Activated CD8-positive, alpha-beta T cell treated with anti-CD3 and anti-CD28 coated beads for 36 hours (primary cell): ENCODE data around the gene FGFBP2. TPM values are rescaled to one million over a fixed set of nuclear protein-coding genes. Genes with fewer than 3 reads are reported as not detected.

Source experiments
- ATAC-seq: fragments of 200-7000 bp; cut with Tn5 transposase; one replicate; pipeline ENCODE4 v1.10.0; 2021; ENCODE audit warnings: mild to moderate bottlenecking, moderate library complexity
- CTCF ChIA-PET: fragments of 350-600 bp; sonication (Branson Sonifier 250); formaldehyde crosslinking; loops from one replicate; lab custom pipeline; 2021; ENCODE audit warnings: antibody characterized with exemption; lab: Charles Lee
- POLR2A ChIA-PET: fragments of 350-600 bp; sonication (Branson Sonifier 250); formaldehyde crosslinking; loops from one replicate; lab custom pipeline; 2021; ENCODE audit warnings: antibody characterized with exemption; lab: Charles Lee
- DNase-seq: peaks from one replicate; pipeline ENCODE4 v3.0.0-alpha.2; 2020
- H3K27ac Mint-ChIP-seq: one replicate; pipeline ENCODE4 v1.8.0; 2021; ENCODE audit warnings: mild to moderate bottlenecking, mixed read lengths
- H3K27me3 Mint-ChIP-seq: one replicate; pipeline ENCODE4 v1.8.0; 2021; ENCODE audit warnings: mixed read lengths
- H3K36me3 Mint-ChIP-seq: one replicate; pipeline ENCODE4 v1.8.0; 2021; ENCODE audit warnings: low read depth, mixed read lengths
- H3K4me1 Mint-ChIP-seq: one replicate; pipeline ENCODE4 v1.8.0; 2021; ENCODE audit warnings: low read depth, mixed read lengths
- H3K4me3 Mint-ChIP-seq: one replicate; pipeline ENCODE4 v1.8.0; 2021; ENCODE audit warnings: mild to moderate bottlenecking, moderate library complexity, mixed read lengths
- H3K9me3 Mint-ChIP-seq: one replicate; pipeline ENCODE4 v1.8.0; 2021; ENCODE audit warnings: mixed read lengths
- intact Hi-C: fragments of 100-400 bp; cut with micrococcal nuclease; formaldehyde crosslinking; loops from one replicate; pipeline ENCODE4 v1.10.0; 2022
- total RNA-seq, 2 experiments: library from RNA; stranded (reverse); gene quantifications; one replicate each; pipeline ENCODE4 v1.2.3, GENCODE V29; 2021
- TF ChIP-seq, protein P1 (sequence below): fragments of 200-600 bp; IDR thresholded peaks from one replicate; pipeline ENCODE4 v1.8.0; 2022; ENCODE audit warnings: antibody characterized with exemption, mild to moderate bottlenecking

FGFBP2 gene
- total RNA-seq, 2 experiments from 2014 or later: 6.3 to 8.2 TPM

DNA sequence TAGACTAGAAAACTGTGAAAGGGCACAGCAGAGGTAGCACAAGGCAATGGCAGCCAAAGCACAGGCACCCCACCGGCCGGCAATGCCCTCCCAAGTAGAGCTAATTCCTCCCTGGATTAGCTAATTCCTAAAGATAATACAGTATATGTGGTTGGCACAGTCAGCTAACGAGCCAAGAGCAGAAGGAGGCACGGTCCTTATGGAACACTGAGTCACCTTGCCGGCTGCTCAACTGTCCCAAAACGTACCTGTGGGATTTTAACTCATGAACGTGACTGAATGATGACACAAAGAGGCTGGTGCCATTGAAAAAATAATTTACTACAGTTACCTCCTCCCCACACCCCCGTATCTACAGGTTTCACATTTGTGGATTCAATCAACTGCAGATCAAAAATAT is 15.3 kb downstream of the FGFBP2 start:
- intact Hi-C loops: no loop called here
- Mint-ChIP-seq H3K4me1 (peaks cover 3% of the 10 kb centered on the region), H3K27me3 (no peaks in the 10 kb centered on the region), H3K9me3 (no peaks in the 10 kb centered on the region), H3K4me3 (no peak overlapping the region), H3K36me3 (no peaks in the 10 kb centered on the region), H3K27ac (no peak overlapping the region)
- ChIA-PET CTCF (interaction anchor here (11.2 kb wide), 1 partner anchor 67 kb away, joined by 203 read pairs; no protein-coding TSS in a partner anchor), POLR2A (no interaction called here)
- TF ChIP-seq, protein P1, sequence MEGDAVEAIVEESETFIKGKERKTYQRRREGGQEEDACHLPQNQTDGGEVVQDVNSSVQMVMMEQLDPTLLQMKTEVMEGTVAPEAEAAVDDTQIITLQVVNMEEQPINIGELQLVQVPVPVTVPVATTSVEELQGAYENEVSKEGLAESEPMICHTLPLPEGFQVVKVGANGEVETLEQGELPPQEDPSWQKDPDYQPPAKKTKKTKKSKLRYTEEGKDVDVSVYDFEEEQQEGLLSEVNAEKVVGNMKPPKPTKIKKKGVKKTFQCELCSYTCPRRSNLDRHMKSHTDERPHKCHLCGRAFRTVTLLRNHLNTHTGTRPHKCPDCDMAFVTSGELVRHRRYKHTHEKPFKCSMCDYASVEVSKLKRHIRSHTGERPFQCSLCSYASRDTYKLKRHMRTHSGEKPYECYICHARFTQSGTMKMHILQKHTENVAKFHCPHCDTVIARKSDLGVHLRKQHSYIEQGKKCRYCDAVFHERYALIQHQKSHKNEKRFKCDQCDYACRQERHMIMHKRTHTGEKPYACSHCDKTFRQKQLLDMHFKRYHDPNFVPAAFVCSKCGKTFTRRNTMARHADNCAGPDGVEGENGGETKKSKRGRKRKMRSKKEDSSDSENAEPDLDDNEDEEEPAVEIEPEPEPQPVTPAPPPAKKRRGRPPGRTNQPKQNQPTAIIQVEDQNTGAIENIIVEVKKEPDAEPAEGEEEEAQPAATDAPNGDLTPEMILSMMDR: no peak
- DNase-seq: no peak
- no peak for ATAC-seq

DNA sequence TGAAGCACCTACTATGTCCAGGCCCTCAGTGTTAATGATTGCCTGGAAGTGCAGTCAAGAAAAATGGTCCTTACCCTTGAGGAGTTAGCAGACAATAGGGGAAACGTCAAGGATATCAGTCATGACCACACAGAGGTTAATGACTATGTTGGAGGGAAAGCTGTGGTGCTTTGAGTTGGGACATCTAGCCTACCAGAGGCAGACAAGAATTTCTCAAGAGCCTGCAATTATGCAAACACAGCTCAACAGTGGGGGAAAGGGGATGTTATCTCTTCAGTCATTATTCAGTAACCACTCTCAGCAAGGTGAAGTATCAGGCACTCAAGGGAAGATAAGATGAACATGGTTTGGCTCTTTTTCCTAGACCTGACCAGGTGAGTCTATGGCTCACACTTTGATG is 17.5 kb downstream of the FGFBP2 start:
- POLR2A ChIA-PET: no interaction called here
- intact Hi-C loops: no loop called here
- H3K27me3 Mint-ChIP-seq: no peaks in the 10 kb centered on the region
- CTCF ChIA-PET: interaction anchor here (1.1 kb wide), 1 partner anchor 140 kb away, joined by 3 read pairs; no protein-coding TSS in a partner anchor
- no peaks in the 10 kb centered on the region for H3K36me3 Mint-ChIP-seq
- no peaks in the 10 kb centered on the region for H3K4me1 Mint-ChIP-seq
- ATAC-seq (no peak), DNase-seq (no peak)
- H3K9me3 Mint-ChIP-seq: no peaks in the 10 kb centered on the region
- TF ChIP-seq, protein P1: no peak
- no peak overlapping the region for H3K4me3 Mint-ChIP-seq
- H3K27ac Mint-ChIP-seq: no peak overlapping the region

DNA sequence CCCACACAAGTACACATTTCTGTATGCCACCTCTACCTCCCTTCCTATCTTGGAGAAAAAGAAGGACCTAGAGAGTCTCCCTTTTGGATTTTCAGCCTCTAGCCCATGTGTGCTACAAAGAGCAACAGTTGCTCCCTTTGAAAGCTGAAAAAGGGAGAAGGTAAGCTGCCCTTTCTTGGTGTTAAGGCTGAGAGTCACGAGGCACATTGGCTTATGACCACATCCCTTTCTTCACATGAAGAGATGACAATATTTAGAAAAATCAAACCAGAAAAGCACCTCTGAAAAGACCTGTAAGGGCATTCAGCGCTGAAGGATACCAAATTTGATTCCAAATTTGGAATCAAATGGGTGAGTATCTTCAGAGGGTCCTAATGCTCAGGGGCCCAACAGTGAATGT is 18.1 kb downstream of the FGFBP2 start:
- ATAC-seq: no peak

GRCh38 chr4:15942283-15942682 is 20.7 kb downstream of the FGFBP2 start:
- ChIA-PET POLR2A (no interaction called here), CTCF (interaction anchor here (0.9 to 1.9 kb wide), 2 partner anchors 14 to 137 kb away, joined by 5 to 7 read pairs; no protein-coding TSS in a partner anchor)
- intact Hi-C loops: no loop called here
- H3K36me3 Mint-ChIP-seq: no peaks in the 10 kb centered on the region
- H3K27ac Mint-ChIP-seq: no peak overlapping the region
- DNase-seq (no peak), ATAC-seq (no peak)
- H3K4me3 Mint-ChIP-seq: no peak overlapping the region
- no peaks in the 10 kb centered on the region for H3K9me3 Mint-ChIP-seq
- H3K4me1 Mint-ChIP-seq: peaks cover under 1% of the 10 kb centered on the region
- H3K27me3 Mint-ChIP-seq: peaks cover 8% of the 10 kb centered on the region
- TF ChIP-seq, protein P1: no peak

More for the DNA sequence above, 18.1 kb downstream of the FGFBP2 start:
- peaks cover 4% of the 10 kb centered on the region for H3K27me3 Mint-ChIP-seq
- POLR2A ChIA-PET: no interaction called here
- no peak overlapping the region for H3K27ac Mint-ChIP-seq
- no peaks in the 10 kb centered on the region for H3K4me1 Mint-ChIP-seq
- TF ChIP-seq, protein P1: no peak
- intact Hi-C loops: no loop called here
- no peaks in the 10 kb centered on the region for H3K36me3 Mint-ChIP-seq
- no peaks in the 10 kb centered on the region for H3K9me3 Mint-ChIP-seq
- CTCF ChIA-PET: no interaction called here
- no peak for DNase-seq
- no peak overlapping the region for H3K4me3 Mint-ChIP-seq

DNA sequence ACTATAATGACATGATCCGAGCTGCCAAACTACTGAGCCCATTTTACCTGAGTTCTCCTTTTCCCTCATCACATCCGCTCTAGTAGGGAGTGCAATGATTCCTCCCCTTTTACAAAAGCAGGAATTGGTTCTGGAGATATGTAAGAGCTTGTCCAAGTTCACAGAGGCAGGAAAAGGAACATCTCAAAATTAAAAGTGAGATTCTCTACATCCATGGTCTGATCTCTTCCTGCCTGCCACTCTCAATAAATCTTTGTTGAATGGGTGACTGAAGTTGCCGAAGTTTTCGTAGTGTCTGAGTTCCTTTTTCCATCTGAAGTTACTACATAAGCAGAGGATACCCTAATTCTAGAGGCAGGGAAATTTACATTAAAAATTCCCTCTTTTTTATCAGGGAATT is 24.3 kb downstream of the FGFBP2 start, which contains the start of gene FGFBP1:
TSS of gene FGFBP1 (minus strand) at position 101 of the 400 bp plus-strand sequence. CDS start 2,108 bp downstream, outside the sequence.
- Mint-ChIP-seq H3K36me3 (no peaks in the 10 kb centered on the region), H3K27ac (no peak within 1 kb of the TSS), H3K4me3 (no peak within 1 kb of the TSS), H3K9me3 (no peaks in the 10 kb centered on the region), H3K27me3 (peaks cover 10% of the 10 kb centered on the region), H3K4me1 (peaks cover 5% of the 10 kb centered on the region)
- intact Hi-C loops: no loop called here
- ChIA-PET CTCF (interaction anchor here (1.4 to 1.7 kb wide), 2 partner anchors 57 to 133 kb away, joined by 5 to 6 read pairs; no protein-coding TSS in a partner anchor), POLR2A (no interaction called here)
- no peak for DNase-seq
- ATAC-seq: no peak
- TF ChIP-seq, protein P1: no peak
